Ascending aorta (tissue), 2 donors: ENCODE measurements around the gene FAM131C. TPM values are rescaled to one million over a fixed set of nuclear protein-coding genes. Genes with fewer than 3 reads are reported as not detected.
"Not testable (repeated sequence)": the region's sequence is repeated elsewhere in the genome, so short reads cannot be mapped to it uniquely, and the experiment has no call there.

Experiments
- DNase-seq, 2 donors: peaks; one replicate each; pipeline ENCODE4 v3.0.0-alpha.2; 2019; ENCODE audit warnings: low spot score in 2 of 2
- H3K27ac ChIP-seq, 2 donors: fragments of 200-600 bp; sonication (generic); one replicate each; pipeline ENCODE4 v1.5.1; 2016 to 2017; ENCODE audit warnings: mild to moderate bottlenecking in 1 of 2
- H3K27me3 ChIP-seq: fragments of 200-600 bp; sonication (generic); one replicate; pipeline ENCODE4 v1.5.1; 2017
- H3K36me3 ChIP-seq, 2 donors: fragments of 200-600 bp; sonication (generic); one replicate each; pipeline ENCODE4 v1.5.1; 2016
- H3K4me1 ChIP-seq, 2 donors: fragments of 200-600 bp; sonication (generic); one replicate each; pipeline ENCODE4 v1.5.1; 2016 to 2017; ENCODE audit warnings: mild to moderate bottlenecking in 1 of 2
- H3K4me3 ChIP-seq, 2 donors: fragments of 200-600 bp; sonication (generic); one replicate each; pipeline ENCODE4 v1.5.1; 2016 to 2017; ENCODE audit warnings: mild to moderate bottlenecking in 1 of 2
- H3K9me3 ChIP-seq, 2 donors: fragments of 200-600 bp; sonication (generic); one replicate each; pipeline ENCODE4 v1.5.1; 2016
- intact Hi-C: fragments of 100-400 bp; cut with DNase I; formaldehyde crosslinking; loops from one replicate; pipeline ENCODE4 v1.15.1; 2023
- total RNA-seq: library from RNA; depleted of rRNA; stranded (reverse); fragments of >200 nt; gene quantifications from one replicate; pipeline ENCODE4 v1.1.0, GENCODE V29; 2016
- TF ChIP-seq, protein P1 (sequence below), 3 experiments: fragments of 200-600 bp in 2 of 3; fragments of 450-650 bp in 1 of 3; sonication (generic) in 2 of 3; IDR thresholded peaks; one replicate each; pipeline ENCODE4 v1.5.1; 2016 to 2019; ENCODE audit warnings: antibody characterized with exemption in 3 of 3, mild to moderate bottlenecking in 1 of 3, moderate library complexity in 1 of 3

FAM131C gene
- total RNA-seq, 1 donor from 2014 or later, result 0.21 TPM

DNA sequence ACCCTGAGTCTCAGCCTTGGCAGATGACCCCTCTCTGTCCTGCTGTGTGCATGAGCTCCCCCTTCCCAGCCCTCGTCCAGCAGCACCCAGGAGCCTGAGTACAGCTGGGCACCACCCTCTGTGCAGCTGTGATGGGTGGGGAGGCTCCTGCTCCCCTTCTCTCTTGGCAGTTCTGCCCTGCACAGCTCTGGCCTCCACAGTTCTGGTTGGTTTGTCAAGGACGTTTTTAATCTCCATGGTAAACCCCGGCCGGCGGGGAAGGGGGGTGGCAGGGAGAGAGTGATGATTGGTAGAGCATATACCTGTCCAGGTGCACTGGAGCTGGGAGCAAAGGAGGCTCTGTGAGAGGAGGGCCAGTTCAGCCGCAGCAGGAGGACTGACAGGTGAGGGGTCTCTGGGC, 51.8 kb downstream of the FAM131C start, which contains the start of gene CLCNKA:
CLCNKA (plus strand) TSS at position 356 of the 400 bp plus-strand sequence. CDS start 584 bp downstream, outside the sequence.
- no peak for DNase-seq
- Histone ChIP-seq H3K4me1 (peaks cover 10 to 26% of the 10 kb centered on the region in 2 donors), H3K27me3 (no peaks in the 10 kb centered on the region), H3K9me3 (no peaks in the 10 kb centered on the region), H3K27ac (peak within 1 kb of the TSS; percentile 34 to 98), H3K4me3 (no peak within 1 kb of the TSS), H3K36me3 (peaks cover 0 to 2% of the 10 kb centered on the region in 2 donors)
- intact Hi-C loops, result no loop called here
- TF ChIP-seq, protein P1, sequence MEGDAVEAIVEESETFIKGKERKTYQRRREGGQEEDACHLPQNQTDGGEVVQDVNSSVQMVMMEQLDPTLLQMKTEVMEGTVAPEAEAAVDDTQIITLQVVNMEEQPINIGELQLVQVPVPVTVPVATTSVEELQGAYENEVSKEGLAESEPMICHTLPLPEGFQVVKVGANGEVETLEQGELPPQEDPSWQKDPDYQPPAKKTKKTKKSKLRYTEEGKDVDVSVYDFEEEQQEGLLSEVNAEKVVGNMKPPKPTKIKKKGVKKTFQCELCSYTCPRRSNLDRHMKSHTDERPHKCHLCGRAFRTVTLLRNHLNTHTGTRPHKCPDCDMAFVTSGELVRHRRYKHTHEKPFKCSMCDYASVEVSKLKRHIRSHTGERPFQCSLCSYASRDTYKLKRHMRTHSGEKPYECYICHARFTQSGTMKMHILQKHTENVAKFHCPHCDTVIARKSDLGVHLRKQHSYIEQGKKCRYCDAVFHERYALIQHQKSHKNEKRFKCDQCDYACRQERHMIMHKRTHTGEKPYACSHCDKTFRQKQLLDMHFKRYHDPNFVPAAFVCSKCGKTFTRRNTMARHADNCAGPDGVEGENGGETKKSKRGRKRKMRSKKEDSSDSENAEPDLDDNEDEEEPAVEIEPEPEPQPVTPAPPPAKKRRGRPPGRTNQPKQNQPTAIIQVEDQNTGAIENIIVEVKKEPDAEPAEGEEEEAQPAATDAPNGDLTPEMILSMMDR (IDR thresholded peaks at IDR 0.05), result no peak

DNA sequence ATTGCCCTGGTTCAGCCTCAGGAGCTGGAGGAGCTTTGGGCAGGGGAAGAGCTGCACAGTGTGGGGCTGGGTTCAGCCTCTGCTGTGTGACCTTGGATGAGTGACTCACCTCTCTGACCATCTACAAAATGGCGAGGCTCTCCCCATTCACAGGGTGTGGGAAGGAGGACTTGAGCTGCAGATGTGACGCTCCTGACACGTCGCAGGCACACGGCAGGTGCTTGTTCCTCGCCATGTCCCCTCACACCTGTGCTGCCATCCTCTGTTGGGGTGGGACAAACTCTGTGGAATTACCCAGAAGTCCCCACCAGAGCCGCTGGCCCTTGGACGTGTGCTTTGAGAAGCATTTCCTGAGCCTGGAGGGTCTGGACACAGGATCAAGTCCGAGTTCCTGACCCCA, 52.6 kb downstream of the FAM131C start:
- H3K4me3 ChIP-seq, H3K9me3 ChIP-seq, H3K36me3 ChIP-seq, H3K27me3 ChIP-seq, DNase-seq, intact Hi-C loops: not testable (repeated sequence)
- H3K27ac ChIP-seq, result peak overlapping the region; percentile 95 to 98
- peaks cover 8 to 28% of the 10 kb centered on the region in 2 donors for H3K4me1 ChIP-seq

DNA sequence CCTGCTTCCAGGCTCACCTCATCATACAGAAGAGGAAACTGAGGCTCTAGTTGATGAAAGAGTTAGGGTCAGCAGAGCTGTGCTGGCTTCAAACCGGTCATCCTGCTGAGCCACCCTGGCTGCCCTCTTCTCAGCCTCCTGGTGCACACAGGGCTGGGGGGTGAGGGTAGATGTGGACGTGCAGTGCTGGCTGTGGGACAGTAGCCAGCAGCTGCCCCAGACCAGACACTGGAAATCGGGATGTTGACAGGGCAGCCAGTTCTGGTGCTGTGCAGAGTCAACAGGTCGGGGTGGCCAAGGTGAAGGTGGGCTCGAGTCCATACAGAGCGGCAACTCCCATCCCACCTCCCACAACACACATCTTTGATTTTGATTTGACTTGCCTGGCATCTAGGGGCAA, 53.1 kb downstream of the FAM131C start:
- Histone ChIP-seq H3K4me3 (no peak overlapping the region), H3K4me1 (peaks cover 8 to 33% of the 10 kb centered on the region in 2 donors), H3K27ac (peak overlapping the region; percentile 95 to 98), H3K27me3 (no peaks in the 10 kb centered on the region), H3K9me3 (no peaks in the 10 kb centered on the region), H3K36me3 (peaks cover 0 to 4% of the 10 kb centered on the region in 2 donors)
- DNase-seq, result no peak
- intact Hi-C loops, result no loop called here
- TF ChIP-seq, protein P1 (IDR thresholded peaks at IDR 0.05), result no peak

DNA sequence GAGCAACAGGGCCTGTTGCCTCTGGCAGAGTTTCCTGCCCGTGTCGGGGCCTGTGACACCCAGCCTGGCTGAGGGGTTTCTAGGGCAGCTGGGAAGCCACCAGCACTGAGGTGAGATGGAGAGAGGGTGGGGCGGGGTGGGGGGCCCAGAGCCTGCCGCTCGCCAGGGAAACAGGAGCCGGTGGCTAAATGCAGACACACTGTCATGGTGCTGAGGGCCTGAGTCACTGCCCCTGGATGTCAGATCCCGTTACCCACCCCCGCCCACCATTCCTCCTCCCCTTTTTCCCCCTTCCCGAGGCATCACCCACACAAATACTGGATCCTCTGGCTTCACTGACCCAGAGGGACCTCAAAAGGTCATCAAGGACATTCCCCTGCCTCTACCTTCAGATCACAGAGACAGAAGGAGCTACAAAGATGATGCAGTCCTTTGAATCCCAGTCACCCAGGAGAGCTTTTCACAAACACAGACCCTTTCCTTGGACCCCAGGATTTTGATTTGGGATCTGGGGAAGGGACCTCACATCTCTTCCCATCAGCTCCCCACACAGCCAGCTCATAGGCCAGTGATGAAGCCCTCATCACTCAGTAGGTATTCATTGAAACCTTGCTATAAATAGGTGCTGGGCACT, 53.7 kb downstream of the FAM131C start:
- Histone ChIP-seq H3K4me1 (peaks cover 9 to 39% of the 10 kb centered on the region in 2 donors), H3K9me3 (no peaks in the 10 kb centered on the region), H3K27ac (peak overlapping the region; percentile 95 to 98), H3K36me3 (peaks cover 0 to 4% of the 10 kb centered on the region in 2 donors), H3K4me3 (peak overlapping the region in 1 of 2 donors; percentile 74), H3K27me3 (no peaks in the 10 kb centered on the region)
- intact Hi-C loops, result loop anchor here (5.0 kb wide), 2 partner anchors 128 to 222 kb away; no protein-coding TSS in a partner anchor
- TF ChIP-seq, protein P1 (IDR thresholded peaks at IDR 0.05), result no peak
- peak; percentile 60 to 87 for DNase-seq

DNA sequence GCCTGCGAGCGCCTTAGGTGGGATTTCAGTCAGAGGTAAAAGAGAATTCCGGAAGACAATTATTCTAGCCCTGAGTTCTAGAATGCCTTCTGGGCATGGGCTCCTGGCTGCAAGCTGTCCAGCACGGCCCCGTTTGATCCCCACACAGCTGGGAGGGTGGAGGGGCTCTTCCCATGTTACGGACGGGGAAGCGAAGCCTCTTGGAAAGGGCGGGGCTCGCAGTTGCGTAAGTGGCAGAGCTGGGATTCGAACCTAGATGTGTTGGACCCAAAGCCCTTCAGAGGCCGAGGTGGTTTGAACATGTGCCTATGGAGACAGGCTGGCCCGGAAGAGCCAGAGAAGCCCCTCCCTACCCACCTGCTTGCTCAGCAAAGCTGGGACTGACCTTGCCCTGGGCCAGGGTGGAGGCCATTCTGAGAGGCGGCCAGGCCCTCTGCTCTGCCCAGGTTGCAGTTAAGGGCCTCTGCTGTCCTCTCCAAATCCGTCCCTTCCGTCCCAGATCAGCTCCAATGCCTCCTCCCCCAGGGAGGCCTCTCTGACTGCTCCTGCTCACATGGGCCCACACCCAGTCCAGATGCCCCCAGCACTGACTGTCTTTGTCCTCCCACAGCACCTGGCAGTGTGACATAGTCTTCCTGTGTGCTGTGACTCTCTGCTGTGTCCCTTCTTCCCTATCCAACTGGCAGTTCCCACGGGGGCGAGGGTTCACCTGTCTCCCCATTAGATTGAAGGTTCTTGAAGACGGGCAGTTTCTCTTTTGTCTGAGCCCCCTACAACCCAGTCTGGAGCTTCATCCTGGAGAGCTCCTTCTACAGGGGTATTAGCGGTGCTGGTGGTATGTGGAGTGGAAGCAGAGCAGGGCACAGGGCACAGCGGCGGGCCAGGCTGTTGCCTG, 54.5 kb downstream of the FAM131C start:
- no peak for DNase-seq
- H3K4me3 ChIP-seq, result peak overlapping the region; percentile 51 to 74
- TF ChIP-seq, protein P1 (IDR thresholded peaks at IDR 0.05), result no peak
- H3K27ac ChIP-seq, result peak overlapping the region; percentile 95 to 98
- intact Hi-C loops, result loop anchor here (5.0 kb wide), 2 partner anchors 128 to 222 kb away; no protein-coding TSS in a partner anchor
- H3K4me1 ChIP-seq, result peaks cover 15 to 46% of the 10 kb centered on the region in 2 donors
- H3K9me3 ChIP-seq, result no peaks in the 10 kb centered on the region
- H3K36me3 ChIP-seq, result peaks cover 0 to 4% of the 10 kb centered on the region in 2 donors
- no peaks in the 10 kb centered on the region for H3K27me3 ChIP-seq
